NCI-H2196 (cell line): ENCODE data around the gene MARCO.
"Not testable (repeated sequence)": the region's sequence is repeated elsewhere in the genome, so short reads cannot be mapped to it uniquely, and the experiment has no call there.

ENCODE experiments used
- DNase-seq: peaks from one replicate; lab custom pipeline; 2025; ENCODE audit not compliant: unreplicated experiment; lab: John Stamatoyannopoulos, UW

The MARCO gene

GRCh38 chr2:119029297-119029696, 87.3 kb downstream of the MARCO start:
- DNase-seq = no peak

DNA sequence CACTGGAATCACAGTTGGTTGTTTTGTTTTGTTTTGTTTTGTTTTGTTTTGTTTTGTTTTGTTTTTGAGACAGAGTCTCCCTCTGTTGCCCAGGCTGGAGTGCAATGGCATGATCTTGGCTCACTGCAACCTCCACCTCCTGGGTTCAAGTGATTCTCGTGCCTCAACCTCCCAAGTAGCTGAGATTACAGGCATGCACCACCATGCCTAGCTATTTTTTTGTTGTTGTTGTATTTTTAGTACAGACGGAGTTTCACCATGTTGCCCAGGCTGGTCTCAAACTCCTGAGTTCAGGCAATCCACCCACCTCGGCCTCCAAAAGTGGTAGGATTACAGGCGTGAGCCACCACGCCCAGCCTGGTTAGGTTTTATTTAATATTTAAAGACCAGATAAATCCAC, 95.9 kb downstream of the MARCO start:
- DNase-seq = not testable (repeated sequence)

- no peak for DNase-seq
Observed at GRCh38 chr2:119040730-119041129, 98.7 kb downstream of the MARCO start.
